HepG2 (cell line): ENCODE measurements around the gene PRKAR1A. TPM values are rescaled to one million over a fixed set of nuclear protein-coding genes. Genes with fewer than 3 reads are reported as not detected.
"Not testable (repeated sequence)": the region's sequence is repeated elsewhere in the genome, so short reads cannot be mapped to it uniquely, and the experiment has no call there.

Source experiments
- ATAC-seq: fragments of 200-7000 bp; cut with Tn5 transposase; 3 replicates; pipeline ENCODE4 v1.9.1; 2020; ENCODE audit warnings: mild to moderate bottlenecking, moderate library complexity
- BruUV-seq: library from RNA; stranded (reverse); fragments of 400-500 nt; replicated peaks from 2 replicates; lab custom pipeline; 2021; lab: Mats Ljungman, UMichigan
- CTCF ChIA-PET: fragments of 300-600 bp; formaldehyde crosslinking; extraction: SDS; loops from one replicate; lab custom pipeline; 2021; ENCODE audit warnings: low total read pairs, inconsistent platforms, low intra/inter-chr PET ratio; lab: Yijun Ruan, JAX
- POLR2A ChIA-PET: fragments of 350-600 bp; sonication (Branson Sonifier 250); formaldehyde crosslinking; loops from one replicate; lab custom pipeline; 2020; ENCODE audit warnings: antibody characterized with exemption, inconsistent platforms; lab: Yijun Ruan, JAX
- DNase-seq: peaks from one replicate; pipeline ENCODE4 v3.0.0-alpha.2; 2015; ENCODE audit warnings: low spot score
- FAIRE-seq: peaks from 3 replicates; lab custom pipeline; 2011; peaks lifted over from hg19 to GRCh38; lab: Jason Lieb, UNC
- H2AFZ ChIP-seq: one replicate; pipeline ENCODE4 v1.6.1; 2011; ENCODE audit warnings: low read length, inconsistent platforms
- H3K27ac ChIP-seq: fragments of 300-600 bp; 3 replicates; pipeline ENCODE4 v1.8.0; 2011; ENCODE audit warnings: mixed run types, mild to moderate bottlenecking, mixed read lengths, low read length, inconsistent platforms; ENCODE audit not compliant: insufficient read depth; ENCODE audit errors: extremely low read length
- H3K27me3 ChIP-seq, 2 experiments: fragments of 200-600 bp in 1 of 2; 2 replicates in 1 of 2; 3 replicates in 1 of 2; pipeline versions ENCODE4 v1.6.0 to v1.8.0; 2011; ENCODE audit warnings: low read length in 2 of 2, mild to moderate bottlenecking in 2 of 2, moderate library complexity in 2 of 2, inconsistent platforms in 1 of 2; ENCODE audit not compliant: insufficient read depth in 2 of 2, control insufficient read depth in 1 of 2
- H3K36me3 ChIP-seq, 2 experiments: fragments of 200-600 bp in 1 of 2; replicated peaks in 1 of 2; 2 replicates in 1 of 2; 3 replicates in 1 of 2; pipeline versions ENCODE4 v1.5.1 to v1.8.0; 2011; ENCODE audit warnings: low read length in 2 of 2, inconsistent platforms in 1 of 2; ENCODE audit not compliant: insufficient read depth in 2 of 2, control insufficient read depth in 1 of 2
- H3K4me1 ChIP-seq: 2 replicates; pipeline ENCODE4 v1.5.1; 2012; ENCODE audit warnings: low read length, inconsistent platforms; ENCODE audit not compliant: insufficient read depth
- H3K4me2 ChIP-seq: 2 replicates; pipeline ENCODE4 v1.6.0; 2011; ENCODE audit warnings: low read depth, low read length, inconsistent platforms
- H3K4me3 ChIP-seq, 3 experiments: fragments of 200-600 bp in 1 of 3; sonication (generic), shearing (Covaris generic) in 1 of 3; replicated peaks in 1 of 3; 2 replicates each; pipeline ENCODE4 v1.5.1; 2011 to 2016; ENCODE audit warnings: low read length in 3 of 3, inconsistent platforms in 2 of 3, low read depth in 2 of 3, mild to moderate bottlenecking in 2 of 3, control low read depth in 1 of 3, mixed read lengths in 1 of 3; ENCODE audit not compliant: insufficient read depth in 1 of 3
- H3K79me2 ChIP-seq: one replicate; pipeline ENCODE4 v1.6.1; 2011; ENCODE audit warnings: low read length, inconsistent platforms; ENCODE audit not compliant: insufficient read depth
- H3K9ac ChIP-seq: 2 replicates; pipeline ENCODE4 v1.6.0; 2011; ENCODE audit warnings: mild to moderate bottlenecking, low read depth, low read length, inconsistent platforms; ENCODE audit not compliant: insufficient read depth
- H3K9me3 ChIP-seq: 2 replicates; pipeline ENCODE4 v1.5.1; 2012; ENCODE audit warnings: mild to moderate bottlenecking, low read length
- H4K20me1 ChIP-seq: 2 replicates; pipeline ENCODE4 v1.6.0; 2011; ENCODE audit warnings: inconsistent platforms, mild to moderate bottlenecking, low read length, moderate library complexity; ENCODE audit not compliant: insufficient read depth
- ARNT ChIP-seq: fragments of 450-650 bp; IDR thresholded peaks from 2 replicates; pipeline ENCODE4 v1.6.1; 2017
- HNF4A ChIP-seq: sonication (generic); formaldehyde crosslinking; IDR thresholded peaks from 2 replicates; pipeline ENCODE4 v1.4.0; 2020; ENCODE audit warnings: missing genetic modification reagents
- NR1H2 ChIP-seq: sonication (generic); formaldehyde crosslinking; IDR thresholded peaks from 2 replicates; pipeline ENCODE4 v1.8.1; 2022; ENCODE audit warnings: low read depth, missing genetic modification reagents, borderline replicate concordance
- POLR2A ChIP-seq, 2 experiments: IDR thresholded peaks; 2 replicates each; pipeline ENCODE4 v1.6.1; 2011; ENCODE audit warnings: low read depth in 2 of 2, low read length in 2 of 2, mild to moderate bottlenecking in 1 of 2, moderate library complexity in 1 of 2; ENCODE audit not compliant: insufficient read depth in 1 of 2
- POLR2AphosphoS5 ChIP-seq: IDR thresholded peaks from 2 replicates; pipeline ENCODE4 v1.6.1; 2012; ENCODE audit warnings: low read depth, low read length
- RBFOX2 ChIP-seq: fragments of 200-400 bp; formaldehyde crosslinking; IDR thresholded peaks from 2 replicates; pipeline ENCODE4 v1.6.1; 2017; ENCODE audit warnings: low read depth, mild to moderate bottlenecking, low read length
- SAP130 ChIP-seq: IDR thresholded peaks from 2 replicates; pipeline ENCODE4 v1.6.1; 2016; ENCODE audit warnings: low read depth
- SP4 ChIP-seq: sonication (generic); formaldehyde crosslinking; IDR thresholded peaks from 2 replicates; pipeline ENCODE4 v1.8.1; 2023; ENCODE audit warnings: mild to moderate bottlenecking, missing genetic modification reagents
- ZMYM4 ChIP-seq: sonication (generic); formaldehyde crosslinking; IDR thresholded peaks from 2 replicates; pipeline ENCODE4 v1.8.1; 2023; ENCODE audit warnings: mild to moderate bottlenecking, missing genetic modification reagents
- WGBS: methylation state at CpG from one replicate; pipeline ENCODE4 v1.1.6; 2017; ENCODE audit warnings: low lambda C conversion rate; 5-methylcytosine and 5-hydroxymethylcytosine counted together
- in situ Hi-C: cut with HindIII; loops from 2 replicates; pipeline ENCODE4 v1.10.0; 2017; ENCODE audit warnings: low pct_unique_long_range_greater_than_20kb; ENCODE audit not compliant: extremely low pct_ligation_motif_present
- intact Hi-C: fragments of 100-400 bp; cut with micrococcal nuclease; formaldehyde crosslinking; loops from one replicate; pipeline ENCODE4 v1.10.0; 2022; ENCODE audit not compliant: unreplicated experiment
- polyA plus RNA-seq, 8 experiments: library from polyadenylated mRNA; depleted of rRNA in 3 of 8; stranded (reverse) in 7 of 8; unstranded in 1 of 8; fragments of >200 nt; fragmentation: Illumina TruSeq in 4 of 8; extraction: Trizol in 4 of 8; gene quantifications; 2 replicates each; pipeline versions ENCODE4 v1.2.1 to v1.2.3, GENCODE V29; 2011 to 2016; ENCODE audit warnings: low read depth in 4 of 8, missing spikeins in 1 of 8, mixed read lengths in 1 of 8; ENCODE audit not compliant: insufficient read depth in 1 of 8
- total RNA-seq, 5 experiments: library from RNA; depleted of rRNA; stranded (reverse); fragments of >200 nt; fragmentation: Illumina TruSeq; extraction: Trizol; gene quantifications; 2 replicates each; pipeline ENCODE4 v1.2.3, GENCODE V29; 2016; ENCODE audit warnings: low read depth in 1 of 5
- TF ChIP-seq, protein P1 (sequence below), 2 experiments: fragments of 450-650 bp in 1 of 2; sonication (generic) in 1 of 2; formaldehyde crosslinking; IDR thresholded peaks; 2 replicates each; pipeline versions ENCODE4 v1.5.0 to v1.8.0; 2020 to 2022; ENCODE audit warnings: mild to moderate bottlenecking in 1 of 2, missing genetic modification reagents in 1 of 2

PRKAR1A gene
- total and polyA plus RNA-seq, 2 of the 13 experiments (the other 11 are each of a cell fraction or from before 2014, with no cell fraction given): 265 to 266 TPM

DNA sequence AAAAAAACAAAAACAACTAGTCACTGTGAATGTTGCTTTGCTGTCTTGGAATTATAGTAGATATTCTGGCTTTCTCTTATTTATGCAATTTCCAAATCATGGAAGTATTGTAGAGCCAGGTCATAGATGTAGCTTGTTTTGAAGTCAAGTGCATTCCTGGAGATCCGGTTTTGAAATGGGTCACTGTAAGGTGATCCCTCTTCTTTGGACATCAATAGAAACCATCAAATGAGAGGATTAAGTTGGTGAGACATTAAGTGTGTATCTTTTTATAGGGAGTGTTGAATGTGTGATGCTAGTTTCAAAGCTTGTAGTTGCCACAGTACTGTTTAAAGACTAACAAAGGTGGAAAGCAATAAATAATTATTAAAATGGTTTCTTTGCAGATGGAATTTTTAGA, 4.5 kb downstream of the PRKAR1A start:
- H3K9ac ChIP-seq: no peak overlapping the region
- H4K20me1 ChIP-seq: peaks cover 35% of the 10 kb centered on the region
- peaks cover 41% of the 10 kb centered on the region for H3K4me1 ChIP-seq
- no peak overlapping the region for H3K27ac ChIP-seq
- H2AFZ ChIP-seq: no peak overlapping the region
- H3K4me2 ChIP-seq: no peak overlapping the region; the same call in 1 of the 2 replicates
- H3K9me3 ChIP-seq: no peaks in the 10 kb centered on the region
- intact Hi-C loops: no loop called here
- WGBS: 97% methylated on average over 1 of the region's 1 CpG
- in situ Hi-C loops: no loop called here
- POLR2A ChIA-PET: no interaction called here
- ATAC-seq (no peak), FAIRE-seq (no peak), DNase-seq (no peak)
- no peaks in the 10 kb centered on the region; a peak in 1 of 5 replicates for H3K27me3 ChIP-seq
- peaks cover 72% of the 10 kb centered on the region for H3K79me2 ChIP-seq
- BruUV-seq: no TSS peak
- peaks cover 14 to 48% of the 10 kb centered on the region in 2 experiments for H3K36me3 ChIP-seq
- H3K4me3 ChIP-seq: no peak overlapping the region
- CTCF ChIA-PET: no interaction called here
- TF ChIP-seq NR1H2 (no peak), ARNT (no peak)

DNA sequence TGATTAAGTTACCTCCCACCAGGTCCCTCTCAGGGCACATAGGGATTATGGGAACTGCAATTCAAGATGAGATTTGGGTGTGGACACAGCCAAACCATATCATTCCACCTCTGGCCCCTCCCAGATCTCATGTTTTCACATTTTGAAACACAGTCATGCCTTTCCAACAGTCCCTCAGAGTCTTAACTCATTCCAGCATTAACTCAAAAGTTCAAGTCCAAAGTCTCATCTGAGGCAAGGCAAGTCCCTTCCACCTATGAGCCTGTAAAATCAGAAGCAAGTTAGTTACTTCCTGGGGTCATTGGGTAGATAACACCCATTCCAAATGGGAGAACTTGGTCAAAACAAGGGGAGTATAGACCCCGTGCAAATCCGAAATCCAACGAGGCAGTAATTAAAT, 5.4 kb downstream of the PRKAR1A start:
- WGBS: 94% methylated on average over 3 of the region's 3 CpGs
- H3K36me3 ChIP-seq: peaks cover 16 to 55% of the 10 kb centered on the region in 2 experiments
- intact Hi-C loops, H3K4me3 ChIP-seq, POLR2A ChIA-PET, FAIRE-seq, H2AFZ ChIP-seq, H3K9ac ChIP-seq, BruUV-seq, H3K9me3 ChIP-seq, H3K4me2 ChIP-seq, ATAC-seq, DNase-seq, in situ Hi-C loops, CTCF ChIA-PET, H3K27me3 ChIP-seq: not testable (repeated sequence)
- H3K4me1 ChIP-seq: peaks cover 41% of the 10 kb centered on the region
- peaks cover 68% of the 10 kb centered on the region for H3K79me2 ChIP-seq
- peak overlapping the region; percentile 1 for H3K27ac ChIP-seq
- TF ChIP-seq POLR2A (IDR thresholded peaks at IDR 0.05; ENCODE audit: insufficient read depth in 1 of 2, low read depth in 2 of 2, low read length in 2 of 2) (peak in 1 of 2 experiments; percentile 9; a peak in 1 of 4 replicates), POLR2AphosphoS5 (peak; percentile 28; the same call in 1 of the 2 replicates), SP4 (CRISPR knock-in tag) (0 out of 2 replicates have a peak, but pooled peaks have one; percentile 20), RBFOX2 (peak; percentile 55), HNF4A (CRISPR knock-in tag) (peak; percentile 39; the same call in 1 of the 2 replicates), SAP130 (0 out of 2 replicates have a peak, but pooled peaks have one; percentile 13), ZMYM4 (peak; percentile 11; the same call in 1 of the 2 replicates)
- TF ChIP-seq, protein P1, sequence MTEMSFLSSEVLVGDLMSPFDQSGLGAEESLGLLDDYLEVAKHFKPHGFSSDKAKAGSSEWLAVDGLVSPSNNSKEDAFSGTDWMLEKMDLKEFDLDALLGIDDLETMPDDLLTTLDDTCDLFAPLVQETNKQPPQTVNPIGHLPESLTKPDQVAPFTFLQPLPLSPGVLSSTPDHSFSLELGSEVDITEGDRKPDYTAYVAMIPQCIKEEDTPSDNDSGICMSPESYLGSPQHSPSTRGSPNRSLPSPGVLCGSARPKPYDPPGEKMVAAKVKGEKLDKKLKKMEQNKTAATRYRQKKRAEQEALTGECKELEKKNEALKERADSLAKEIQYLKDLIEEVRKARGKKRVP (CRISPR knock-in tag; IDR thresholded peaks at IDR 0.05): 0 out of 4 replicates have a peak, but pooled peaks of 1 of the 2 experiments have one; percentile 9
- H4K20me1 ChIP-seq: peaks cover 35% of the 10 kb centered on the region
